Endothelial cell (in vitro differentiated cells): Measurements from ENCODE around the gene EPHB1. TPM values are rescaled to one million over a fixed set of nuclear protein-coding genes. Genes with fewer than 3 reads are reported as not detected.
"Not testable (repeated sequence)": the region's sequence is repeated elsewhere in the genome, so short reads cannot be mapped to it uniquely, and the experiment has no call there.

Source experiments
- DNase-seq: peaks from one replicate; pipeline ENCODE4 v3.0.0; 2021; ENCODE audit warnings: low spot score
- H3K27ac Mint-ChIP-seq: one replicate; pipeline ENCODE4 v1.8.0; 2021; ENCODE audit warnings: mixed read lengths, inconsistent platforms; ENCODE audit not compliant: unreplicated experiment
- H3K27me3 Mint-ChIP-seq: one replicate; pipeline ENCODE4 v1.8.0; 2021; ENCODE audit warnings: mild to moderate bottlenecking, moderate library complexity, mixed read lengths, inconsistent platforms; ENCODE audit not compliant: unreplicated experiment
- H3K36me3 Mint-ChIP-seq: one replicate; pipeline ENCODE4 v1.8.0; 2021; ENCODE audit warnings: mild to moderate bottlenecking, low read depth, mixed read lengths, inconsistent platforms; ENCODE audit not compliant: unreplicated experiment
- H3K4me1 Mint-ChIP-seq: one replicate; pipeline ENCODE4 v1.8.0; 2021; ENCODE audit warnings: mild to moderate bottlenecking, mixed read lengths, inconsistent platforms; ENCODE audit not compliant: unreplicated experiment
- H3K4me3 Mint-ChIP-seq: one replicate; pipeline ENCODE4 v1.8.0; 2021; ENCODE audit warnings: mild to moderate bottlenecking, mixed read lengths, inconsistent platforms; ENCODE audit not compliant: unreplicated experiment
- H3K9me3 Mint-ChIP-seq: one replicate; pipeline ENCODE4 v1.8.0; 2021; ENCODE audit warnings: mixed read lengths, inconsistent platforms; ENCODE audit not compliant: unreplicated experiment
- CTCF ChIP-seq: fragments of 200-600 bp; sonication (generic); IDR thresholded peaks from one replicate; pipeline ENCODE4 v1.5.0; 2021; ENCODE audit warnings: antibody characterized with exemption; ENCODE audit not compliant: unreplicated experiment
- total RNA-seq: library from RNA; stranded (reverse); fragmentation: NEBNext Ultra II Directional; extraction: Animal tissue kit (Norgen Biotek cat#: 25700); gene quantifications from one replicate; pipeline ENCODE4 v1.2.1, GENCODE V29; 2021; ENCODE audit not compliant: unreplicated experiment

Gene EPHB1
- total RNA-seq, 1 donor from 2014 or later = 5.7 TPM

- no peak for TF ChIP-seq CTCF
- H3K27me3 Mint-ChIP-seq = no peaks in the 10 kb centered on the region
- no peaks in the 10 kb centered on the region for H3K9me3 Mint-ChIP-seq
Observed at GRCh38 chr3:135057996-135058395, 262.9 kb downstream of the EPHB1 start.

GRCh38 chr3:135059580-135059979, 264.5 kb downstream of the EPHB1 start:
- no peak for DNase-seq

More at GRCh38 chr3:135057996-135058395, 262.9 kb downstream of the EPHB1 start:
- Mint-ChIP-seq H3K4me1 (peaks cover 2% of the 10 kb centered on the region), H3K36me3 (no peaks in the 10 kb centered on the region), H3K27ac (no peak overlapping the region), H3K4me3 (no peak overlapping the region)
- DNase-seq = no peak

GRCh38 chr3:135066844-135067727, 272.0 kb downstream of the EPHB1 start:
- H3K9me3 Mint-ChIP-seq, DNase-seq, H3K36me3 Mint-ChIP-seq, H3K4me3 Mint-ChIP-seq, H3K27ac Mint-ChIP-seq, H3K27me3 Mint-ChIP-seq: not testable (repeated sequence)
- H3K4me1 Mint-ChIP-seq = peaks cover 20% of the 10 kb centered on the region

More at GRCh38 chr3:135059580-135059979, 264.5 kb downstream of the EPHB1 start:
- no peak overlapping the region for H3K27ac Mint-ChIP-seq
- no peaks in the 10 kb centered on the region for H3K27me3 Mint-ChIP-seq
- H3K4me3 Mint-ChIP-seq = no peak overlapping the region
- peaks cover 2% of the 10 kb centered on the region for H3K4me1 Mint-ChIP-seq
- no peak for TF ChIP-seq CTCF
- no peaks in the 10 kb centered on the region for H3K9me3 Mint-ChIP-seq
- H3K36me3 Mint-ChIP-seq = no peaks in the 10 kb centered on the region

GRCh38 chr3:135068011-135068410, 273.0 kb downstream of the EPHB1 start:
- TF ChIP-seq CTCF = no peak
- Mint-ChIP-seq H3K9me3 (no peaks in the 10 kb centered on the region), H3K4me3 (no peak overlapping the region), H3K4me1 (peaks cover 20% of the 10 kb centered on the region), H3K36me3 (peaks cover 8% of the 10 kb centered on the region), H3K27ac (no peak overlapping the region), H3K27me3 (peaks cover 2% of the 10 kb centered on the region)
- no peak for DNase-seq

GRCh38 chr3:135069406-135069805, 274.3 kb downstream of the EPHB1 start:
- no peak overlapping the region for H3K4me3 Mint-ChIP-seq
- peaks cover 8% of the 10 kb centered on the region for H3K36me3 Mint-ChIP-seq
- H3K4me1 Mint-ChIP-seq = peaks cover 20% of the 10 kb centered on the region
- no peak for TF ChIP-seq CTCF
- no peak overlapping the region for H3K27ac Mint-ChIP-seq
- H3K27me3 Mint-ChIP-seq = peaks cover 2% of the 10 kb centered on the region
- no peaks in the 10 kb centered on the region for H3K9me3 Mint-ChIP-seq
- DNase-seq = no peak
